ENCODE measurements around the gene NAALAD2.

The NAALAD2 gene

DNA sequence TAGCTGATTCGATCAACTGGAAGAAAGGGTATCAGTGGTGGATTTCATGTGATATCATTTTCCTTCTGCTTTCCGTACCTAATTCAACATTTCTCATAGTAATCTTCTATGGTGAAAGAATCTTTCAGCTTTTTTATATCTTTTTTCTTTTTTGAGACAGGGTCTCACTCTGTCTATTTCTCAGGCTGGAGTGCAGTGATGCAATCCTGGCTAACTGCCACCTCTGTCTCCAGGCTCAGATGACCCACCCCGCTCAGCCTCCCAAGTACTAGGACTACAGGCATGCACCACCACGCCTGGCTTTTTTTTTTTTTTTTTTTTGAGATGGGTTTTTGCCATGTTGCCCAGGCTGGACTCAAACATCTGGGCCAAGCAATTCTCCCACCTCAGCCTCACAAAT, 107.0 kb downstream of the NAALAD2 start:
- no peak for DNase-seq (ENCODE audit: low spot score)
